Large intestine (tissue), 3 donors: Measurements from ENCODE around the gene XPR1. TPM values are rescaled to one million over a fixed set of nuclear protein-coding genes. Genes with fewer than 3 reads are reported as not detected.
"Not testable (repeated sequence)": the region's sequence is repeated elsewhere in the genome, so short reads cannot be mapped to it uniquely, and the experiment has no call there.

Source experiments
- DNase-seq, 2 donors: peaks; one replicate each; pipeline versions ENCODE4 v3.0.0 to v3.0.0-alpha.2; 2013
- H3K27ac ChIP-seq: one replicate; pipeline ENCODE4 v1.5.1; 2013; ENCODE audit warnings: low read length
- H3K27me3 ChIP-seq: 2 replicates; pipeline ENCODE4 v1.6.1; 2013; ENCODE audit warnings: low read length; ENCODE audit not compliant: control insufficient read depth, insufficient read depth
- H3K36me3 ChIP-seq: 2 replicates; pipeline ENCODE4 v1.6.1; 2013; ENCODE audit warnings: low read length; ENCODE audit not compliant: control insufficient read depth, insufficient read depth
- H3K4me1 ChIP-seq: one replicate; pipeline ENCODE4 v1.6.1; 2013; ENCODE audit warnings: low read length; ENCODE audit not compliant: control insufficient read depth, insufficient read depth
- H3K4me3 ChIP-seq: one replicate; pipeline ENCODE4 v1.5.1; 2013; ENCODE audit warnings: low read length
- H3K9me3 ChIP-seq: one replicate; pipeline ENCODE4 v1.6.1; 2013; ENCODE audit warnings: mild to moderate bottlenecking, low read depth, low read length, moderate library complexity; ENCODE audit not compliant: control insufficient read depth
- WGBS: methylation state at CpG from one replicate; pipeline ENCODE4 v1.1.5; 2013; ENCODE audit warnings: low lambda C conversion rate; ENCODE audit not compliant: insufficient coverage; 5-methylcytosine and 5-hydroxymethylcytosine counted together
- polyA plus RNA-seq: library from polyadenylated mRNA; unstranded; fragments of 120-200 nt; gene quantifications from one replicate; pipeline ENCODE4 v1.2.1, GENCODE V29; 2013

The XPR1 gene
- polyA plus RNA-seq, 1 donor, result 26.1 TPM

DNA sequence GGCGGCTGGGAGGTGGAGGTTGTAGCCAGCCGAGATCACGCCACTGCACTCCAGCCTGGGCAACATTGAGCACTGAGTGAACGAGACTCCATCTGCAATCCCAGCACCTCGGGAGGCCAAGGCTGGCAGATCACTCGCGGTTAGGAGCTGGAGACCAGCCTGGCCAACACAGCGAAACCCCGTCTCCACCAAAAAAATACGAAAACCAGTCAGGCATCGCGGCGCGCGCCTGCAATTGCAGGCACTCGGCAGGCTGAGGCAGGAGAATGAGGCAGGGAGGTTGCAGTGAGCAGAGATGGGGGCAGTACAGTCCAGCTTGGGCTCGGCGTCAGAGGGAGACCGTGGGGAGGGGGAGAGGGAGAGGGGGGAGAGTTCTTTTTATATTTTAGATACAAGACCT, 79.4 kb downstream of the XPR1 start:
- H3K9me3 ChIP-seq, result peaks cover 16% of the 10 kb centered on the region

DNA sequence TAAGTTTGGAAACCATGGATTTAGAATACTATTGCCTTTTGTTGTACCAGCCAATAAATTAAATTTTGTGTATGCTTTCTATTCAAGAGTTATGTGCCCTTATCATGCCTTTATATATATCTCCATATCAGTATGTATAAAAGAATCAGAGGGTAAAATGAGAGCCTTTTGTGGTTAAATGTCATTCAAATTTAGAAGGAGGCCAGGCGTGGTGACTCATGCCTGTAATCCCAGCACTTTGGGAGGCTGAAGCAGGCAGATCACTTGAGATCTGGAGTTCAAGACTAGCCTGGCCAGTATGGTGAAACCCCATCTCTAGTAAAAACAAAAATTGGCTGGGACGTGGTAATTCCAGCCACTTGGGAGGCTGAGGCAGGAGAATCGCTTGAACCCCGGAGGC, 88.9 kb downstream of the XPR1 start:
- 96% methylated on average over 3 of the region's 4 CpGs for WGBS
- no peaks in the 10 kb centered on the region for H3K4me1 ChIP-seq
- H3K9me3 ChIP-seq, result no peaks in the 10 kb centered on the region
- no peak overlapping the region for H3K4me3 ChIP-seq
- H3K27ac ChIP-seq, result no peak overlapping the region
- no peak for DNase-seq
- H3K27me3 ChIP-seq, result no peaks in the 10 kb centered on the region
- H3K36me3 ChIP-seq, result no peaks in the 10 kb centered on the region

More for the DNA sequence above, 79.4 kb downstream of the XPR1 start:
- H3K4me3 ChIP-seq, H3K4me1 ChIP-seq, DNase-seq, H3K27ac ChIP-seq, H3K27me3 ChIP-seq, H3K36me3 ChIP-seq: not testable (repeated sequence)
- no CpG with 5 or more reads among the region's 19 CpGs for WGBS

- WGBS, result 100% methylated on average over 1 of the region's 1 CpG
- Histone ChIP-seq H3K27ac (no peak overlapping the region), H3K36me3 (no peaks in the 10 kb centered on the region)
Measured at GRCh38 chr1:180722586-180722985, 90.8 kb downstream of the XPR1 start.

GRCh38 chr1:180724055-180724454, 92.2 kb downstream of the XPR1 start:
- DNase-seq, result no peak
- no peak overlapping the region for H3K4me3 ChIP-seq
- no peaks in the 10 kb centered on the region for H3K4me1 ChIP-seq
- WGBS, result no CpG with 5 or more reads among the region's 1 CpG
- no peaks in the 10 kb centered on the region for H3K36me3 ChIP-seq
- H3K27ac ChIP-seq, result no peak overlapping the region
- no peaks in the 10 kb centered on the region for H3K27me3 ChIP-seq
- peaks cover 2% of the 10 kb centered on the region for H3K9me3 ChIP-seq

More at GRCh38 chr1:180722586-180722985, 90.8 kb downstream of the XPR1 start:
- DNase-seq, result no peak
- no peak overlapping the region for H3K4me3 ChIP-seq
- H3K4me1 ChIP-seq, result no peaks in the 10 kb centered on the region
- H3K27me3 ChIP-seq, result no peaks in the 10 kb centered on the region
- peaks cover 2% of the 10 kb centered on the region for H3K9me3 ChIP-seq

DNA sequence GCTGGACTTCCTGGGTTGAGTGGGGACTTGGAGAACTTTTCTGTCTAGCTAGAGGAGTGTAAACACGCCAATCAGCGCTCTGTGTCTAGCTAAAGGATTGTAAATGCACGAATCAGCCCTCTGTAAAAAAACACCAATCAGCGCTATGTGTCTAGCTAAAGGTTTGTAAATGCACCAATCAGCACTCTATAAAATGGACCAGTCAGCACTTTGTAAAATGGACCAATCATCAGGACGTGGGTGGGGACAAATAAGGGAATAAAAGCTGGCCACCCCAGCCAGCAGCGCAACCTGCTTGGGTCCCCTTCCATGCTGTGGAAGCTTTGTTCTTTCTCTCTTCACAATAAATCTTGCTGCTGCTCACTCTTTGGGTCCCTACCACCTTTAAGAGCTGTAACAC, 94.2 kb downstream of the XPR1 start:
- not testable (repeated sequence) for H3K36me3 ChIP-seq, H3K4me1 ChIP-seq, H3K27ac ChIP-seq, H3K27me3 ChIP-seq, H3K9me3 ChIP-seq, H3K4me3 ChIP-seq, DNase-seq
- no CpG with 5 or more reads among the region's 6 CpGs for WGBS

GRCh38 chr1:180727751-180728150, 95.9 kb downstream of the XPR1 start:
- H3K27me3 ChIP-seq, H3K4me3 ChIP-seq, H3K27ac ChIP-seq, H3K4me1 ChIP-seq, H3K36me3 ChIP-seq, H3K9me3 ChIP-seq, DNase-seq: not testable (repeated sequence)
- WGBS, result 50% methylated on average over 1 of the region's 3 CpGs

DNA sequence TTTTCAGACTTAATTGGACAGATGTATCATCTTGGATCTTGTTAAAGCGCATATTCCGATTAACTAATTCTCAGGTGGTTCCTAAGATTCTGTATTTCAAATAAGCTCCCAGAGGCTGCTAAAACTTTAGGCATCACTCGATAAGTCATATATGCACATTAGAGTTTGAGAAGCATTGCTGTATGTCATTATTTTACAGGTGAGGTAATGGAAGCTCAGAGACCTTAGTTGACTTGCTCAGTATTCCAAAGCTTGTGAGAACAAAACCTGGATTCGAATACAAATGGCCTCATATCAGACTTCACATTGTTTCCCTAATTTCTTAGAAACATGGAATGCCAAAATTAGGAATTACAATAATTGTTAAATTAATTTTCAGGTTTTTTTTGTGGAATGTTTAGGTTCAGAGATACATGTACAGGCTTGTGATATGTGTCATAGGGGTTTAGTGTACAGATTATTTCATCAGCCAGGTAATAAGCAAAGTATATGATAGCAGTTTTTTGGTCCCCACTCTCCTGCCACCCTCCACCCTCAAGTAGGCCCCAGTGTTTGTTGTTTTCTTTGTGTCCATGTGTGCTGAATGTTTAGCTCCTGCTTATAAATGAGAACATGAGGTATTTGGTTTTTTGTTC, 96.8 kb downstream of the XPR1 start:
- H3K27ac ChIP-seq, result no peak overlapping the region
- peaks cover 17% of the 10 kb centered on the region for H3K9me3 ChIP-seq
- no peak for DNase-seq
- no peaks in the 10 kb centered on the region for H3K36me3 ChIP-seq
- WGBS, result 93% methylated on average over 2 of the region's 4 CpGs
- no peaks in the 10 kb centered on the region for H3K27me3 ChIP-seq
- H3K4me1 ChIP-seq, result no peaks in the 10 kb centered on the region
- no peak overlapping the region for H3K4me3 ChIP-seq

- H3K4me3 ChIP-seq, result no peak overlapping the region
- H3K4me1 ChIP-seq, result no peaks in the 10 kb centered on the region
- no peaks in the 10 kb centered on the region for H3K27me3 ChIP-seq
- no peaks in the 10 kb centered on the region for H3K36me3 ChIP-seq
- no peak overlapping the region for H3K27ac ChIP-seq
- WGBS, result no CpG with 5 or more reads among the region's 4 CpGs
- DNase-seq, result no peak
- H3K9me3 ChIP-seq, result peaks cover 17% of the 10 kb centered on the region
Measured at GRCh38 chr1:180731131-180731530, 99.3 kb downstream of the XPR1 start.

- no peak for DNase-seq
- no peak overlapping the region for H3K27ac ChIP-seq
- H3K27me3 ChIP-seq, result no peaks in the 10 kb centered on the region
- WGBS, result no CpG with 5 or more reads among the region's 14 CpGs
- H3K9me3 ChIP-seq, result peaks cover 17% of the 10 kb centered on the region
- no peaks in the 10 kb centered on the region for H3K36me3 ChIP-seq
- H3K4me1 ChIP-seq, result no peaks in the 10 kb centered on the region
- no peak overlapping the region for H3K4me3 ChIP-seq
Measured at GRCh38 chr1:180732866-180733265, 101.0 kb downstream of the XPR1 start.

DNA sequence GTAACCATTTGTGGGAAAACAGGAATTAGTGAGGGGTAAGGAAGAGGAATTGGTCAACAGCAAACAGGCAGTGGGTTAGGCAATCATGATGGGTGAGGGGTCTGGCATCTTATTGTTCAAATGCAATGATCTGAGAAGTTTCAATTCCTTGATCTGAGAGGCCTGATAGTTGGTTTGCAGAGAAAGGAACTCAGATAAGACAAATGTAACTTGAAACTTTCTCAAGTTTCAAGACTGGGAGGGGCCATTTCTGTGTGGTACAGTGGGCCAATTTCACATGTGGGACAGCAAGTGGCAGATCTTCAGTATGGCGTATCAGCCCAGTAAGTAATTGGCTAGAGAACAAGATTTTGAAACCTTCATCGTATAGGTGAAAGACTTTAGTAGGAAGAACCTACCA, 102.5 kb downstream of the XPR1 start:
- no peaks in the 10 kb centered on the region for H3K4me1 ChIP-seq
- WGBS, result no CpG with 5 or more reads among the region's 2 CpGs
- no peak for DNase-seq
- H3K36me3 ChIP-seq, result no peaks in the 10 kb centered on the region
- H3K4me3 ChIP-seq, result no peak overlapping the region
- no peaks in the 10 kb centered on the region for H3K27me3 ChIP-seq
- no peak overlapping the region for H3K27ac ChIP-seq
- H3K9me3 ChIP-seq, result peaks cover 19% of the 10 kb centered on the region

- Histone ChIP-seq H3K4me1 (no peaks in the 10 kb centered on the region), H3K4me3 (no peak overlapping the region), H3K36me3 (no peaks in the 10 kb centered on the region), H3K27me3 (no peaks in the 10 kb centered on the region), H3K9me3 (peaks cover 24% of the 10 kb centered on the region), H3K27ac (no peak overlapping the region)
- no peak for DNase-seq
Measured at GRCh38 chr1:180742663-180743062, 110.8 kb downstream of the XPR1 start.
